Smooth muscle cell (in vitro differentiated cells): Measurements from ENCODE around the gene ACSM2B. TPM values are rescaled to one million over a fixed set of nuclear protein-coding genes. Genes with fewer than 3 reads are reported as not detected.

Experiments
- DNase-seq: peaks from one replicate; lab custom pipeline; 2025; ENCODE audit not compliant: unreplicated experiment; lab: John Stamatoyannopoulos, UW
- H2AFZ ChIP-seq: fragments of 200-600 bp; sonication (generic); 2 replicates; pipeline ENCODE4 v1.6.0; 2016; ENCODE audit warnings: antibody characterized with exemption, low read depth, mild to moderate bottlenecking
- H3F3A ChIP-seq: fragments of 200-600 bp; sonication (generic); 2 replicates; pipeline ENCODE4 v1.6.0; 2017; ENCODE audit warnings: antibody characterized with exemption, low read depth
- H3K27ac ChIP-seq: fragments of 200-600 bp; sonication (generic); 2 replicates; pipeline ENCODE4 v1.5.1; 2016; ENCODE audit warnings: low read depth, mild to moderate bottlenecking
- H3K27me3 ChIP-seq: fragments of 200-600 bp; sonication (generic); 2 replicates; pipeline ENCODE4 v1.6.1; 2016; ENCODE audit warnings: low read depth, mild to moderate bottlenecking
- H3K36me3 ChIP-seq: fragments of 200-600 bp; sonication (generic); 2 replicates; pipeline ENCODE4 v1.5.1; 2016; ENCODE audit warnings: low read depth
- H3K4me1 ChIP-seq: fragments of 200-600 bp; sonication (generic); 2 replicates; pipeline ENCODE4 v1.5.1; 2016; ENCODE audit warnings: low read depth
- H3K4me2 ChIP-seq: fragments of 200-600 bp; sonication (generic); 2 replicates; pipeline ENCODE4 v1.6.0; 2016; ENCODE audit warnings: mild to moderate bottlenecking
- H3K4me3 ChIP-seq: fragments of 200-600 bp; sonication (generic); 2 replicates; pipeline ENCODE4 v1.5.1; 2016; ENCODE audit warnings: mild to moderate bottlenecking
- H3K79me2 ChIP-seq: fragments of 200-600 bp; sonication (generic); 2 replicates; pipeline ENCODE4 v1.6.0; 2016; ENCODE audit warnings: low read depth, mild to moderate bottlenecking
- H3K9ac ChIP-seq: fragments of 200-600 bp; sonication (generic); 2 replicates; pipeline ENCODE4 v1.6.0; 2016; ENCODE audit warnings: low read depth
- H3K9me3 ChIP-seq: fragments of 200-600 bp; sonication (generic); replicated peaks from 2 replicates; pipeline ENCODE4 v1.5.1; 2016; ENCODE audit warnings: low read depth
- H4K20me1 ChIP-seq: fragments of 200-600 bp; sonication (generic); 2 replicates; pipeline ENCODE4 v1.6.0; 2016; ENCODE audit warnings: low read depth
- CTCF ChIP-seq: fragments of 200-600 bp; sonication (generic); IDR thresholded peaks from 2 replicates; pipeline ENCODE4 v1.5.1; 2017; ENCODE audit warnings: borderline replicate concordance, mild to moderate bottlenecking, antibody characterized with exemption; ENCODE audit not compliant: insufficient read depth, poor library complexity, severe bottlenecking
- WGBS: methylation state at CpG from one replicate; pipeline ENCODE4 v1.1.7; 2016; ENCODE audit warnings: low lambda C conversion rate; 5-methylcytosine and 5-hydroxymethylcytosine counted together
- polyA plus RNA-seq: library from polyadenylated mRNA; unstranded; fragments of >200 nt; fragmentation: Nextera tagmentation; extraction: Ambion mirVana; gene quantifications from 2 replicates; pipeline ENCODE4 v1.2.1, GENCODE V29; 2016
- total RNA-seq: library from RNA; depleted of rRNA; stranded (reverse); fragments of >200 nt; gene quantifications from 2 replicates; pipeline ENCODE4 v1.2.3, GENCODE V29; 2014

Gene ACSM2B
- total and polyA plus RNA-seq, 2 experiments from 2014 or later, result not detected

DNA sequence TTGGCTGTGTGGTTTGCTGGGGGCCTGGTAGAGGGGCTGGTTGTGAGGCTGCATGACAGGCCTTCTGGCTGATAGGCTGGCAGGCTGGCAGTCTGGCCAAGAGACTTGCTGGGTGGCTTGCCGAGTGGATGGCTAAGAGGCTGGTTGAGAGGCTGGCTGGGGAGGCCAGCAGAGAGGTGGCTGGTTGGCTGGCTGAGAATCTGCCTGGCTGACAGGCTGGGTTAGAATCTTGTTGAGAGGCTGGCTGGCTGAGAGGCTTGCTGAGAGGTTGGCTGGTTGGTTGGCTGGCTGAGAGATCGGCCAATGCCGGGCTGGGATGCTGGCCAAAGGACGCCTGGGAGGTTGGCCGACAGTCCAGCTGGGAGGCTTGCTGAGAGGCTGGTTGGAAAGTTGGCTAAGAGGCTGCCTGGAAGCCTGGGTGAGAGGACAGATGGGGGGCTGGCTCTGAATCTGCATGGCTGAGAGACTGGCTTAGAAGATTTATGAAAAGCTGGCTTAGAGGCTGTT lies 35.9 kb upstream of the ACSM2B start:
- Histone ChIP-seq H3K27me3 (no peaks in the 10 kb centered on the region), H4K20me1 (no peaks in the 10 kb centered on the region), H2AFZ (no peak overlapping the region), H3K4me1 (no peaks in the 10 kb centered on the region), H3K27ac (no peak overlapping the region), H3K36me3 (no peaks in the 10 kb centered on the region), H3K4me3 (no peak overlapping the region), H3K9me3 (no peaks in the 10 kb centered on the region), H3K4me2 (no peak overlapping the region), H3K79me2 (no peaks in the 10 kb centered on the region), H3F3A (no peaks in the 10 kb centered on the region), H3K9ac (no peak overlapping the region)
- 90% methylated on average over 5 of the region's 5 CpGs for WGBS
- no peak for TF ChIP-seq CTCF
- DNase-seq, result no peak

DNA sequence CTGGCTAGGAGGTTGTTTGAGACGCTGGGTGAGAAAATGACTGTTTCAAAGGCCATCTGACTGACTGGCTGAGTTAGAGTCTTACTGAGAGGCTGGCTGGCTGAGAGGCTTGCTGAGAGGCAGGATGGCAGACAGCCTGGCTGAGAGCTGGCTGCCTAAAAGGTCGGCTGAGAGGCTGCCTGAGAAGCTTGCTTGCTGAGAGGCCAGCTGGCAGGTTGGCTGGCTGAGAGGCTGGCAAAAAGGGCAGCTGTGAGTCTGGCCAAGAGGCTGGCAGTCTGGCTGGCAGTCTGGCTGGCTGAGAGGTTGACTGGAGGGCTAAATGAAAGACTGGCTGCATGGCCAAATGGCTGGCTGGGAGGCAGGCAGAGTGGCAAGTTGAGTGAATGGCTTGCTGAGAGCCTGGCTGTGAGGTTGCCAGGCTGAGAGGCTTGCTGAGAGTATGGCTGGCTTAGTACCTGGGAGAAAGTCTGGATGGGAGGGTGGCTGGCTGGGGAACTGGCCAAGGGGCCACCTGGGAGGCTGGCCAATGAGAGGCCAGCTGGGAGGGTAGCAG lies 35.3 kb upstream of the ACSM2B start:
- H3K4me1 ChIP-seq, result no peaks in the 10 kb centered on the region

DNA sequence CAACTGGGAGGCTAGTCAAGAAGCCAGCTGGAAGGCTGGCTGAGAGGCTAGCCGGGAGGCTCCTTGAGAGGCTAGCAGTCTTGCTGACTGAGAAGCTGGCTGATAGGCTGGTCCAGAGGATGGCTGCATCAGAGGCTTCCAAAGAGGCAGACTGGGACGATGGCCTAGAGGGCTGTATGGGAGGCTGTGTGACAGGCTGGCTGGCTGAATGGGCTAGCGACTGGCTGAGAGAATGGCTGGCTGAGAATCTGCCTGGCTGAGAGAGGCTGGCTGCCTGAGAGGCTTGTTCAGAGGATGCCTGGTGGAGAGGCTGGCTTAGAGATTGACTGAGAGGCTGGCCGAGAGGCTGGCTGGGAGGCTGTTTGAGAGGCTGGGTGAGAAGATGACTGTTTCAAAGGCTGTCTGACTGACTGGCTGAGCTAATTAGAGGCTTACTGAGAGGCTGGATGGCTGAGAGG lies 34.8 kb upstream of the ACSM2B start:
- Histone ChIP-seq H3K27me3 (no peaks in the 10 kb centered on the region), H4K20me1 (no peaks in the 10 kb centered on the region), H3K9me3 (no peaks in the 10 kb centered on the region), H3K27ac (no peak overlapping the region), H3K79me2 (no peaks in the 10 kb centered on the region), H3F3A (no peaks in the 10 kb centered on the region), H2AFZ (no peak overlapping the region), H3K4me2 (no peak overlapping the region), H3K9ac (no peak overlapping the region), H3K36me3 (no peaks in the 10 kb centered on the region), H3K4me1 (no peaks in the 10 kb centered on the region), H3K4me3 (no peak overlapping the region)
- no peak for DNase-seq
- WGBS, result 63% methylated on average over 4 of the region's 4 CpGs
- no peak for TF ChIP-seq CTCF

More for the DNA sequence above, 35.3 kb upstream of the ACSM2B start:
- TF ChIP-seq CTCF, result no peak
- Histone ChIP-seq H4K20me1 (no peaks in the 10 kb centered on the region), H3K9me3 (no peaks in the 10 kb centered on the region), H3K4me2 (no peak overlapping the region), H3K4me3 (no peak overlapping the region), H3K27me3 (no peaks in the 10 kb centered on the region), H3K79me2 (no peaks in the 10 kb centered on the region), H3K36me3 (no peaks in the 10 kb centered on the region), H3K9ac (no peak overlapping the region), H2AFZ (no peak overlapping the region), H3K27ac (no peak overlapping the region), H3F3A (no peaks in the 10 kb centered on the region)
- WGBS, result 51% methylated on average over 2 of the region's 2 CpGs
- no peak for DNase-seq
